HG03442 (cell line): ENCODE results near the gene CDKN2AIP.

Experiments used
- ATAC-seq: cut with Tn5 transposase; IDR thresholded peaks from one replicate; pipeline ENCODE4 v1.9.1; 2021; ENCODE audit warnings: mild to moderate bottlenecking, moderate library complexity; ENCODE audit not compliant: unreplicated experiment

Gene CDKN2AIP

DNA sequence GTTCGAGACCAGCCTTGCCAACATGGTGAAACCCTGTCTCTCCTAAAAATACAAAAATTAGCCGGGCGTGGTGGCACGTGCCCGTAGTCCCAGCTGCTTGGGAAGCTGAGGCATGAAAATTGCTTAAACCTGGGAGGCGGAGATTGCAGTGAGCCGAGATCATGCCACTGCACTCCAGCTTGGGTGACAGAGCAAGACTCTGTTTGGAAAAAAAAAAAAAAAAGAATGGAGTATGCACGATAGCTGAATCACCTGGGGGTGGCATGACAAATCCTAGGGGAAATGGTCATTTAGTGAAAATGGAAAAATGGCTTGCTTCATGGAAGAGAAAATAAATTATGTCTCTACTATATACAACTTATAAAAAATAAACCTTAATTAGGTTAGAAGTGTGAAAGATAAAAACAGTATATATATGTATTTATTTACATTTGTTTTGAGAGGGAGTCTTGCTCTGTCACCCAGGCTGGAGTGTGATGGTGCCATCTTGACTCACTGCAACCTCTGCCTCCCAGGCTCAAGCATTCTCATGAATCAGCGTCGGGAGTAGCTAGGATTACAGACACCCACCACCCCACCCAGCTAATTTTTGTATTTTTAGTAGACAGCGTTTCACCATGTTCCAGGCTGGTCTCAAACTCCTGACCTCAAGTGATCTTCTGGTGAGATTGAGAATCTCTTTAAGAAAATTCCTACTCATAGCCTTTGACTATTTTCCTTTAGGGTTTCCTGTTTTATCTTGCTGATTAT lies 41.1 kb downstream of the CDKN2AIP start:
- ATAC-seq: no peak

DNA sequence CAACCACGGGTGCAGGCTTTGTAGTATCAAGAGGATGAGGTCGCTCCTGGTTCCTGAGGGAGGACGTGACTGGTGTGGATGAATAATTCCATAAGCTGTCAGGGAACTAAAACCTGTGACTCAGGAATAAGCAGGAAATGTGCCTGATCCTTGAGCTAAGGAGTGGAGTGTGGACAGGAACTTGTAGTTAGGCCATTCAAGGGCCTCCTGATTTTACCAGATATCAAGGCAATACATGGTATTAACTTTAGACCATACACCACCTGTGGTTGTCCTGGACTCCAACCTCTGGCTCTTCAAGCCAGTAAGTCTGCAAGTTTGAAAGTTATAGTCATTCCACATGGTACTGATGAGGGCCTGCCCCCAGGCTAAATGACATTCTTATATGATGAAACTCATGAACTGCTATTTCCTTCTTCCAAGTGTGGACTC lies 48.4 kb downstream of the CDKN2AIP start:
- ATAC-seq: no peak

DNA sequence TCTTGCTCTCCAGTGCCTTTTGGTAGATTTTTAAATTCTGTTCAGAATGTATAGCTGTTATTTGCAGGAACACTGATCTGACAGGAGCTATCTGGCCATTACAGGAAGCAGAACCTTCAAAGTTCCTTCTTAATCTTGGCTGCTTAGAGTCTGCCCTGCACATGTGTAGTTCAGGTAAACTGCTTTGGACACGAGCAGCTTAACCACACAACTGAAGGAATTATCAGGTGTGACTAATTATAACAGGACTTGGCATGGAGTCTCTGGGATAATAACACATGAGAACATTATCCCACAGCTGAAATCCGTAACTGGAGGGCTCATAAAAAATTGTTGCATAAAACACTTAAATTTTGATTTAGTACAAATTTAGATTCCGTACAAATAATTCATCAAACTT lies 48.8 kb downstream of the CDKN2AIP start:
- no peak for ATAC-seq

DNA sequence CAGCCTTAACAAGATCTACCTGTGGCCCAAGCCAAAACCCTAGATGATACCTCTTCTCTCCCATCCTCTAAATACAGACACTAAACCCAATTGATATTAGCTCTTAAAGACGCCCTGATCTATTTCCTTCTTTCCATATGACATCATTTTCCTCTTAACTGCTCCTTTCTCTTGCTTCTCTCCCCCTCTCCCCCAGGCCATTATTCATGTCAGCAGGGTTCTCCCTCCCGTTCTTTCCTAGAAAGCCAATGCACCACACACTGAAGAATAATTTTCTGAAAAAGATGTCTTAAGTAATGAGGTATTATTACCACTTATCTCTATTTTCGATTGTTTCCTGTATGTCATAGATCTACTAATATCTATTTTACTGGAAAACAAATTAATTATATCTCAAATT lies 50.7 kb downstream of the CDKN2AIP start:
- ATAC-seq: no peak
